ENCODE data around the gene SCEL. TPM values are rescaled to one million over a fixed set of nuclear protein-coding genes. Genes with fewer than 3 reads are reported as not detected.

Gene SCEL
- total RNA-seq, 4 donors from 2014 or later: 255 to 453 (median 376) TPM

- peaks cover 0 to 7% (median 6%) of the 10 kb centered on the region in 3 donors for H3K4me1 ChIP-seq
- no peaks in the 10 kb centered on the region for H3K27me3 ChIP-seq
- no peak for DNase-seq
- H3K36me3 ChIP-seq: no peaks in the 10 kb centered on the region
- no peak overlapping the region for H3K27ac ChIP-seq
- no peaks in the 10 kb centered on the region for H3K9me3 ChIP-seq
- WGBS, 2 donors: 84 to 90% methylated on average over 3 of the region's 3 CpGs
- no peak overlapping the region for H3K4me3 ChIP-seq
- TF ChIP-seq, protein P1, sequence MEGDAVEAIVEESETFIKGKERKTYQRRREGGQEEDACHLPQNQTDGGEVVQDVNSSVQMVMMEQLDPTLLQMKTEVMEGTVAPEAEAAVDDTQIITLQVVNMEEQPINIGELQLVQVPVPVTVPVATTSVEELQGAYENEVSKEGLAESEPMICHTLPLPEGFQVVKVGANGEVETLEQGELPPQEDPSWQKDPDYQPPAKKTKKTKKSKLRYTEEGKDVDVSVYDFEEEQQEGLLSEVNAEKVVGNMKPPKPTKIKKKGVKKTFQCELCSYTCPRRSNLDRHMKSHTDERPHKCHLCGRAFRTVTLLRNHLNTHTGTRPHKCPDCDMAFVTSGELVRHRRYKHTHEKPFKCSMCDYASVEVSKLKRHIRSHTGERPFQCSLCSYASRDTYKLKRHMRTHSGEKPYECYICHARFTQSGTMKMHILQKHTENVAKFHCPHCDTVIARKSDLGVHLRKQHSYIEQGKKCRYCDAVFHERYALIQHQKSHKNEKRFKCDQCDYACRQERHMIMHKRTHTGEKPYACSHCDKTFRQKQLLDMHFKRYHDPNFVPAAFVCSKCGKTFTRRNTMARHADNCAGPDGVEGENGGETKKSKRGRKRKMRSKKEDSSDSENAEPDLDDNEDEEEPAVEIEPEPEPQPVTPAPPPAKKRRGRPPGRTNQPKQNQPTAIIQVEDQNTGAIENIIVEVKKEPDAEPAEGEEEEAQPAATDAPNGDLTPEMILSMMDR (IDR thresholded peaks at IDR 0.05): no peak
- TF ChIP-seq POLR2A (IDR thresholded peaks at IDR 0.05): no peak
- intact Hi-C loops (cut with DNase I): loop anchor here (10.0 kb wide), 1 partner anchor 67 kb away; no protein-coding TSS in a partner anchor
Measured at GRCh38 chr13:77497350-77497749, 38.2 kb upstream of the SCEL start.

DNA sequence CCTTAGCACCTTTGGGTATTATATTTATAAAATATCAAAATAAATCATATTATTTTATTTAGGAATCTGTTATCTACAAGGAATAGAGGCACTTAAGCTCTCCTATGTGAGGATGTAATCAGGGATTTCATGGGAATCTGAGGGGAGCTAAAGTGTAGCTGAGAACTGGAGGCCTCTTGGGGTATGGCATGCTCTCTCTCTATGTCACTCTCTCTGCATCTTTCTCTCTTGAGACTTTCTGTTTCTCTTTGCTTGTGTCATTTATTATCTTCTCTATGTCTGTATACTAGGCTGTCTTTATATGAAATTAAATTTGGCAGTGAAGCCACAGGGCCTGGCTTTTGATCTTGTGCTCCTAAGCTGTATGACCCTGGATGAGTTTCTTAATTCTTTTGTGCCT is 37.7 kb upstream of the SCEL start:
- no peak for DNase-seq
- Histone ChIP-seq H3K36me3 (no peaks in the 10 kb centered on the region), H3K9me3 (no peaks in the 10 kb centered on the region), H3K4me3 (no peak overlapping the region), H3K27ac (no peak overlapping the region), H3K27me3 (no peaks in the 10 kb centered on the region), H3K4me1 (peaks cover 0 to 5% (median 5%) of the 10 kb centered on the region in 3 donors)
- intact Hi-C loops (cut with DNase I): loop anchor here (10.0 kb wide), 1 partner anchor 67 kb away; no protein-coding TSS in a partner anchor
- TF ChIP-seq, protein P1 (IDR thresholded peaks at IDR 0.05): no peak
- TF ChIP-seq POLR2A (IDR thresholded peaks at IDR 0.05): no peak

- H3K27ac ChIP-seq: no peak overlapping the region
- H3K9me3 ChIP-seq: no peaks in the 10 kb centered on the region
- DNase-seq: no peak
- no peaks in the 10 kb centered on the region for H3K27me3 ChIP-seq
- intact Hi-C loops (cut with DNase I): no loop called here
- 82 to 87% methylated on average over 4 of the region's 4 CpGs for WGBS, 2 donors
- H3K4me3 ChIP-seq: no peak overlapping the region
- no peaks in the 10 kb centered on the region for H3K36me3 ChIP-seq
- peaks cover 0 to 10% (median 0%) of the 10 kb centered on the region in 3 donors for H3K4me1 ChIP-seq
- TF ChIP-seq, protein P1 (IDR thresholded peaks at IDR 0.05): no peak
- TF ChIP-seq POLR2A (IDR thresholded peaks at IDR 0.05): no peak
Measured at GRCh38 chr13:77502104-77502720, 33.3 kb upstream of the SCEL start.

- DNase-seq: no peak
- Histone ChIP-seq H3K27me3 (no peaks in the 10 kb centered on the region), H3K4me1 (peaks cover 0 to 19% (median 3%) of the 10 kb centered on the region in 3 donors), H3K36me3 (no peaks in the 10 kb centered on the region), H3K4me3 (no peak overlapping the region), H3K27ac (no peak overlapping the region), H3K9me3 (no peaks in the 10 kb centered on the region)
- intact Hi-C loops (cut with DNase I): no loop called here
- TF ChIP-seq, protein P1 (IDR thresholded peaks at IDR 0.05): no peak
- no peak for TF ChIP-seq POLR2A (IDR thresholded peaks at IDR 0.05)
- 53 to 75% methylated on average over 5 of the region's 5 CpGs for WGBS, 2 donors
Measured at GRCh38 chr13:77503398-77503797, 32.1 kb upstream of the SCEL start.

- intact Hi-C loops (cut with DNase I): no loop called here
- WGBS, 2 donors: 94 to 95% methylated on average over 3 of the region's 3 CpGs
- no peak overlapping the region for H3K27ac ChIP-seq
- no peaks in the 10 kb centered on the region for H3K9me3 ChIP-seq
- H3K4me1 ChIP-seq: peaks cover 0 to 34% (median 12%) of the 10 kb centered on the region in 3 donors
- DNase-seq: no peak
- TF ChIP-seq, protein P1 (IDR thresholded peaks at IDR 0.05): peak in 4 of 6 experiments; percentile 29 to 50 (median 36)
- no peak for TF ChIP-seq POLR2A (IDR thresholded peaks at IDR 0.05)
- no peaks in the 10 kb centered on the region for H3K27me3 ChIP-seq
- H3K4me3 ChIP-seq: no peak overlapping the region
- H3K36me3 ChIP-seq: no peaks in the 10 kb centered on the region
Measured at GRCh38 chr13:77506874-77507273, 28.6 kb upstream of the SCEL start.

Measured in esophagus squamous epithelium (tissue), 5 donors.